COLO668 (cell line): ENCODE measurements around the gene MYO16.
"Not testable (repeated sequence)": the region's sequence is repeated elsewhere in the genome, so short reads cannot be mapped to it uniquely, and the experiment has no call there.

Experiments
- DNase-seq: peaks from one replicate; lab custom pipeline; 2025; ENCODE audit not compliant: unreplicated experiment; lab: John Stamatoyannopoulos, UW

MYO16 gene

DNA sequence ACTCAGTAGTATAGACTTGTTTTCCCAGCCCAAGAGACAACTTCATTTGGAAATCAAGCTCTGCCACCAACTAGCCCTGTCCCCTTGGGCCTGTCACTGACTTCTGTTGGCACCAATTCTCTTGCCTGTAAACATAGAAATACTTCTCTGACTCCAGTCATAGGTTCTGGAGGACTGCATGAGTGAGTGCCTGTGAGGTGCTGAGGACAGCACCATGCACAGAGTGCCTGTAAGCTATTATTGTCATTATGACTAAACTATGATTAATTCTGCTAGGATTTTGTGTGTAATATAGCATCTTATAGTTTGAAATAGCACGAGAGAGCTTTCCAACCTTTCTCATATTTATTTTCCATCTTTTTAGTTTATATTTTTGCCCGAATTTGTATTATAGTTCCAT, 247.9 kb downstream of the MYO16 start:
- DNase-seq = no peak

DNA sequence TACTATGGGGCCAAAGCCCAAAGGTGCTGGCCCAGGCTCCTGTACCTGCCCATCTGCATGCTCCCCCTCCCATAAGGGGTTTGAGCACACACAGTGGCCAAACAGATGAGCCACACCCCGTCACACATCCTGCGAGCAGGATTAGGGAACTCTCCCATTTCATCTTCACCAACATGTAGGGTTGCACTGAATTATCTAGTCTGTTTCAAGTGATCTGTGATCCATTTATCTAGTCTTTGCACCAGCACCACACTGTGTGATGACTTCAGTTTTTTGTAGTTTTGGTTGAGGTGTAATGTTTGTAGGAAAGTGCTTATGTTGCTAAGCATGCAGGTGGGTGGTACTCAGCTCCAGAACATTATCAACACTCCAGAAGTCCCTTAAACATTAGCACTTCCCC, 249.3 kb downstream of the MYO16 start:
- no peak for DNase-seq

DNA sequence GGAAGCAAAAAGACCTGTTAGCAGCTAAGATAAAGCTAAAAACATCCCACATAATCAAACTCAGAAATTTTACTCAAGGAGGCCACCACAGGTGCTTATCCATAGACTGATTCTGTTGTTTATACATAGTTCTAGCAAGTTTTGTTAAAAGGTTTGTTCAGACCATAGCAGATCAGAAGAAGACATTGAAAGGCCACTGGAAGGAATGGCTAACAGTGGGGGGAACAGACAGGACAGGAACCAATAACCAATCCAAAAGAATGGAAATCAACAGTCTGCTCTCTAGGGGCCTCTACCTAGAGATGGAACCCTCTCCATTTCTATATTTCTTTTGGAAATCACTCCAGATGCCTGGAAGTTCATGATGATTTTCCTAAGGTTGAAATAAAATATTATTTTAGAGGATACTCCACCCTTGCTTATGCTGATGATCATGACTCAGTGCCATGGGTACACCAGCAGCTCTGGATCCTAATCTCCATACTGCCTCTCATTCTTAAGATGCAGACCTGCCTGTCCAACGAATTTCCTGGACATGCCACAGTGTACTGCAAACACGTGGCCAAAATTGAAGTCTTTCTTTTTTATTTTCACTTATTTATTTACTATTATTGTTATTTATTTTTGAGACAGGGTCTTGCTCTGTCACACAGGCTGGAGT, 260.0 kb downstream of the MYO16 start:
- no peak for DNase-seq

DNA sequence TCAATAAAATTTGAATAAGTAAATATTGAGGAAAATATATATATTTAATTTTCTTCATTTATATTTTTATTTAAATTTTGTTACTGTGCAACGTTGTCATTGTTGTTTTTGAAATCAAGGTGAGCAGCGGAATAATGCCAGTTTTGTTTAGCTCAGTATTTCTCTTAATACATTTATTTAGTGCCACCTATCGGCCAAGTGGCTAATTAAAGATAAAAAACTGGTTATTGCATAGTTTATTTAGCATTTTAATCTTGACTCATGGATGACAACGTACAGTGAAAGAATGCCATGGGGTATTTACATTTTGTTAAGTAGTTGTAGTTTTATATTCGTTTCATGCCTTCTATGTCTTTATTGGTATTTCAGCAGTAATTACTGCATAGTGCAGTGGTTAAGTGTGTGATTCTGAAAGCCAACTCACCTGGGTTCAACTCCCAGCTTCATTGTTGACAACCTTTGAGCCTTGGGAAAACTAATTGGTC, 265.9 kb downstream of the MYO16 start:
- DNase-seq = no peak

DNA sequence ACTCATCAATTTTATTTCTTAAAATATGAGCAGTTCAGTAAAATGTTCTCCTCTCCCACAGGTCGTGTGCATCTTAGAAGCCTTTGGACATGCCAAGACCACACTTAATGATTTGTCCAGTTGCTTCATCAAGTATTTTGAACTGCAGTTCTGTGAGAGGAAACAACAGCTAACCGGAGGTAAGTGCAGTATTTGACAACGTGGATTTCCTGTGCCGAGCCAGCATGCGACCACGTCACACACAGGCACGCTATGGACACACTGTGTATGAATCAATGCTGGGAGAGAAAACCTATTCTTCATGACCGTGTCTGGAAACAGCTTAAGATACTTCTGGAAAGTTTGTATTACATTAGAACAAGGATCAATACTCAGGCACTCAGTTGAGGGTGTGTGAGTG, 268.5 kb downstream of the MYO16 start:
- DNase-seq = no peak

DNA sequence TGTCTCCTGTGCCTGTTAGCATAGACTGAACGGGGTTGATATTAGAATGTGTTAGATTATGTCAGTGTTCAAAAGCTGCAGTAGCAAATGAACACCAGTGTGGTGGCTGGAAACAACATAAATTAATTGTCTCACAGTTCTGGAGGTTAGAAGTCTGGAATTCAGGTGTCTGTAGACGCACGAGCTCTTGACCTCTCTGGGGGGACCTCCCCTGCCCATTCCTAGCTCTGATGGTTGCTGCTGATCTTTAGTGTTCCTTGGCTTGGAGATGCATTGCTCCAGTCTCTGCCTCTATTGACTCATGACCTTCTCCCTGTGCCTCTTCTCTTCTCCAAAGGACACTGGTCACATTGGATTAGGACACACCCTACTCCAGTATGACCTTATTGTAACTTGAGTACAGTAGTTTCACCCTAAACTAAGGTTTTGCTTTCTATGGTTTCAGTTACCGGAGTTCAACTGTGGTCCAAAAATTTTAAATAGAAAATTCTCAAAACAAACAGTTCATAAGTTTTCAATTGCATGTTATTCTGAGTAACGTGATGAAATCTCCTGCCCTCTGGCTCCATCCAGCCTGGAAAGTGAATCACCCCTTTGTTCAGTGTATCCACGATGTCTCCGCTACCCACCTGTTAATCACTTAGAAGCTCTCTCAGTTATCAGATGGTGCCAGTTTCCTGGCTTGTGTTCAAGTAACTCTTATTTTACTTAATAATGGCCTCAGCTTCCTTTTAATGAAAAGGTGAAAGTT, 273.2 kb downstream of the MYO16 start:
- DNase-seq = no peak

DNA sequence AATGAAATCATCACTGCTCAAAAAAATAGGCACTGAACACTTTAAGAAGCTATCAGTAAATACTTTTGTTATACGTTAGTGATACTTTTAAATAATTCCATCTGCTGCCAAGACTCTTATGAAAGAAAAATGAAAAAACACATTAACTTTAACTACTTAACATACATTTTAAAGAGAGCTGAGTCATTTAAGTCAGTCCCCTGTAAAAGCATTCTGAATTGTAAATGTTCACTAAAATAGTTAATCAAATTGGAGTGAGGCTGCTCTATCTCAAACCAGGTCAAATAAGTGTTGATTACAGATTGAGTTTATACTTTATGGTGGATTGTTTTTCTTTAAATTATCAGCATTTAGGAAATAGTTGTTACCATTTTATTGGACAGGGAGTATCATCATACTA, 274.2 kb downstream of the MYO16 start:
- DNase-seq = no peak

DNA sequence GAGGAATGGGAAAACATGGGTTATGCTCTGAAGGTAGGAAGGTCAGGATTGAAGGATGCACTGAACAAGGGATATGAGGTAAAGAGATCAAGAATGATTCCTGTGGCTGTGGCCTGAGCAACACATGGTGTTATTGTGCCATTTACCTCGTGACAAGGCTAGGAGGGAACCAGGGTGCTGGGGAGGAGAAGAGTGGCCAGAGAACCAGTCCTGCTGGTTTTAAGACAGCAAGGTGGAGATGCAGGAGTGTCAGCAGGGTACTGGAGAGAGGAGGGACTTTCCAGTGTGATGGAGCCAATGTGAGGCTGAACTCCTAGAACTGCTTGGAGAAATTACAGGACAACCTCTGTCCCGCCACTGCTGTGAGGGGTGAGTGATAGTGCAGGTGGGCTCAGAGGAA, 282.4 kb downstream of the MYO16 start:
- DNase-seq = no peak

DNA sequence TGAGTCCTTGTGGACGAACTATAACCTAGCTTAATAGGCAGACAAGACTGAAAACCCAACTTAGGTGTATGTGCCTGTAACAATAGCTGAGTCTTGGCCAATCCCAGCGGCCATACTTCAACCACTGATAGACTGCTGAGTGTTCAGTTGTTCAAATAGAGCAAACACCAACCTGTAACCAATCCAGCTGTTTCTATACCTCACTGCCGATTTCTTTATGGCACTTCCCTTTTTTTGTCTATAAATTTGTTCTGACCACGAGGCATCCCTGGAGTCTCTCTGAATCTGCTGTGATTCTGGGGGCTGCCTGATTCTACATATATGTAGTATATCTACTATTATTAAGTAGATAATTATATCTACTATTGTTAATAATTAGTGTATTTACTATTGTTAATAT, 284.3 kb downstream of the MYO16 start:
- DNase-seq = not testable (repeated sequence)

DNA sequence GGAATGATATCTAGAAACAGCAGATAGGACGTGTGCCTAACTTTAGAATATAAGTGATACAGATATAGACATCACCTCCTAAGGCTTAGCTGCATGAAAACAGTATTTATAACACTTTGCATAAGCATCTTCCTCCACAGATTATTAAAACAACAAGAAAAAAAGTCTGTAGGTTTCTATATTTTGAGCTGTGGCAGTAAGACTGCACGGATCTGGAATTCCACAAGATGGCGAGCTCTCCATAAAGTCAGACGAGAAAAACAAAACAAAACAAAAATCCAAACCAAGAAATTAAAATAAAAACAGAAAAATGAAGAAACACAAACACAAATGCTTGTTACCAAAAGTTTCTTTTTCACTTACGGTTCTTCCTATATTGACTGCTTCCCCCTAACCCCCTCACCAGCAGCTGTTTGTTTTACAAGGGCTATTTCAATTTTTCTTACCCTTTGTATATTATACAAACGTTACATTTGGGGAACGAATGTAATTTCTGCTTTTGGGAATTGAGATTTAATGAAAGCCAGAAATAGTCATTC, 285.8 kb downstream of the MYO16 start:
- DNase-seq = no peak

DNA sequence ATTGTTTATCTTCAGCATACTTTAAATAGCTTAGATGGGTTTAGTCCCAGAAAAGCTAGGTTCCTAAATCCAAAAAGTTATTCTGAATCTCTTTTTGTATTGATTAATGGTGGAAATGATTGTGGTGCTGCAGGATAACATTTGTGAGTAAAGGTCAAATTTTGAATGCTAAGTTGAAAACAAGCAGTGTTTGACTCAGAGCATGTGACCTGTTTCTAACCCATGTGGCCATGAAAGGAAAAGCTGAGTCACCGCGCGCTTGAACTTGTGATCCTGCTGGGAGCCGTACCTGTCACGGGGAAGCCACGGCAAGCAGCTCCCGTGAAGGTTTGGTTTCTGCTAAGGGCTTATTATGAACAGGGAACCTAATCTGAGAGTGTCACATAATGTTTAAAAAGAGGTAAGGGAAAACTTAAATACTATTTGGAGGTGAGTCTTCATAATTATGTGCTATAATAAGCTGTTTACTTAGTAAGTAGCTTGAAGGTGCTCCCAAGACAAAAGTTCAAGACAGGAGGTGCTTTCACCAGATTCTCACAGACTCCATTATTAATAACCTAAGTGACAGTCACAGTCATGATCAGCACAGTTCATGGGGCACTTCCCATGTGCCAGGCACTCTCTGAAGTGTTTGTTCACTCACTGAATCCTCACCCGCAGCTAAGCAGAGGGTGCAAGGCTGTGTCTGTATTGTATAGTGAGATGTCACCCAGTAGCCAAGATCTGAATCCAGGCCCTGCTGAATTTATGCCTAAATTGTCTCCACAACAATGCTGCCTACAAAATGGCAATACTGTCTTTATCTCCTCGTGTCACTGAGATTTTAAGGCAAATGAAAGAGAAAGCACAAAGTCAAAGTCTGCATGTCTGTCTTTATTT, 286.5 kb downstream of the MYO16 start:
- peak; percentile 77 for DNase-seq

DNA sequence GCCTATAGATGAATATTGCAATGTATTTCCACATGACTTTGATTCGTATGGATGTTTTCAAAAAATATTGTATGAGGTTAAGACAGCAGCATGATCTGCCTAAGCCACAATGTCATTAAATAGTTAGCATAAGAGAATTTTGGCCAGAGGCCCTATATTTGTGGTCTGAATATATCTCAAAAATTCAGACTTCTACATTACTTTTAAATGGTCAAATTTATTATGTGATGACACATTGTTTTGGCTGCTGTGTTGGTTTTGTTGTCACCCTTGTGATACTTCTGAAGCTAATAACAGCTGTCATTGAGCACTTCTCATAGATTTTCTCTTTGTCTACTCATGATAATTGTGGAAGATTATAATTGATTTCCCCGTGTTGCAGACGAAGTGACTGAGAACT, 288.2 kb downstream of the MYO16 start:
- DNase-seq = no peak

DNA sequence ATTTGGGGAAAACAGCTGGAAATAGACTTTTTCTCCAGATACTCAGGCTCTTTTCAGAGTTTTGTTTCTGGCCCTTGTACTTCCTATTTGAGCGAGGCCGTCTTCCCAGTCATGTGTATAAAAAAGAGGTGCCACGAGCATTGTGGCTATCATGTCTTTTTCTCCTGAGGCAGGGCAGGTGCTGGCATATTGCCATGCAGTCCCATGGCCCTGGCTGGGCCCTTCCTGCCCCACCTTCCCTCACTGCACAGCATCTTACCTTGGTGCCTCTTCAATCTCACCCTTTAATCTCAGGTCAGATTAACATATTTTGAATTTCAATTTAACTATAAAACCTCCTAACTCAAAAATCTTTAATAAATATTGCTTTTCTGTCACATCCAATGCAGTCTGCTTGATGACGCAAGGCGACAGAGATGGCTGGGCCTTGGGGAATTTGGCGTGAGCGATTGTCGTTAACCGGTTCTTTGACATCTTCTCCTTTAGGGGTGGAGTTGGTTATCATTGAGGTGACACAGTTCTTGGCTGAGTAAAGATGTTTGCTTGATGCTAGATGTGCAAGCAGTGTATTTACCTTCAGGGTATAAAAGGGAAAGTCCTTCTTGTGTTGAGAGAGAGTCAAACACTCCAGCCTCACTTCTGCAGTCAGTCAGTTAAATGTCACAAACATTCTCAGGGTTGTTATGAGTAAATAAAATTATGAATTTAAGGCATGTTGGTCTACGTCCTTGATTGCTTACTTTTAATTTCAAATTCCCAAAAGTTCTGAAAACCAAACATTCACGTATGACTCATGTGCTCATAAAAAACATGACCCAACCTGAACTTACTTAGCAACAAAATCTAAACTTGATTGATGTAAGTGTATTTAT, 289.9 kb downstream of the MYO16 start:
- DNase-seq = no peak

DNA sequence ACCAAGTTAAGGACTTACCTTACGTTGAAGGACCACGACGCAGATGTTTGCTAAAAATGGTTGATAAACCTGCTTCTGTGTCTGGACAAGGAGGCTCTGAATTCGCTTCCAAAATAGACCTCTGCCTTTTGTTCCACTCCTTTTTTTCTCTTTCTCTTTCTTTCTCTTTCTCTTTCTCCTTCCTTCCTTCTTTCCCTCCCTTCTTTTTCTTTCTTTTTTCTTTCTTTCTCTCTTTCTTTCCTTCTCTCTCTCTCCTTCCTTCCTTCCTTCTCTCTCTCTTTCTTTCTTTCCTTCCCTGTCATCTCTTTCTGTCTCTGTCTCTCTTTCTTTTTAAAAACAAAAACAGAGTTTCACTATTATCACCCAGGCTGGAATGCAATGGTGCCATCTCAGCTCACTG, 290.7 kb downstream of the MYO16 start:
- no peak for DNase-seq

DNA sequence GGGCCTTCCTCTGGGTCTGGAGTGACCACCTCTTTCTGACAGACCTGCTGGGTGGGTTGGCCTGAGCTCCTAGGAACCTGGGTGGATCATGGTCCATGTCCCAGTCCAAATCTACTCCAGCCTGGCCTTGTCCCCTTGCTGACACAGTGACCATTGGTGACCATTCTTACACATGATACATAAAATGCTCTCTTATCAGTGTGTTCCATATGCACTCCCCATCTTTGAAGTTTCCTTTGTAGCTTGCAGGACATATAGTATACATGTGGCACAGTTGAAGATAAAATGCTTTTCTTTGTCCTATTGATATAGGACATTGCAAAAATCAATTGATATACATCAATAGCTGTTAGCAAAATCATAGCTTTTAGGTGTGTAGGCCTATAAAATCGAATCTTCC, 291.8 kb downstream of the MYO16 start:
- no peak for DNase-seq

DNA sequence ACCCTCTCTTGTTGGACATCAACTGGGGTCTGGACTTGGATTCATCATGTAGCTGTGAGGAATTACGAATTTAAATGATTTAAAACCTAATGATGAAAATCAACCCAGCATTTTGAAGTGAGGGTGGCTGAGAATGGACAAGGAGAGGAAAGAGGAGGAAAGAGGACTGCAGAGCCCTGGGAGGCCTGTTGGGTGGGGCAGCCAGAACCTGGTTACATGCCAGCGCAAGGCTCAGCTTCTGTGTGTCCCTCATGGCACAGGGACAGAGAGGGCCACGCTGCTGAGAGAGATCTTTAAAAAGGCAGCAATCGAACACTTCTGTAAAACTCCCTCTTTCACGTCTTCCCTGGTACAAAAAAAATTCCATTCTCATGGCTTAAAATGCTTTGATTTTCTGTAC, 292.7 kb downstream of the MYO16 start:
- no peak for DNase-seq

DNA sequence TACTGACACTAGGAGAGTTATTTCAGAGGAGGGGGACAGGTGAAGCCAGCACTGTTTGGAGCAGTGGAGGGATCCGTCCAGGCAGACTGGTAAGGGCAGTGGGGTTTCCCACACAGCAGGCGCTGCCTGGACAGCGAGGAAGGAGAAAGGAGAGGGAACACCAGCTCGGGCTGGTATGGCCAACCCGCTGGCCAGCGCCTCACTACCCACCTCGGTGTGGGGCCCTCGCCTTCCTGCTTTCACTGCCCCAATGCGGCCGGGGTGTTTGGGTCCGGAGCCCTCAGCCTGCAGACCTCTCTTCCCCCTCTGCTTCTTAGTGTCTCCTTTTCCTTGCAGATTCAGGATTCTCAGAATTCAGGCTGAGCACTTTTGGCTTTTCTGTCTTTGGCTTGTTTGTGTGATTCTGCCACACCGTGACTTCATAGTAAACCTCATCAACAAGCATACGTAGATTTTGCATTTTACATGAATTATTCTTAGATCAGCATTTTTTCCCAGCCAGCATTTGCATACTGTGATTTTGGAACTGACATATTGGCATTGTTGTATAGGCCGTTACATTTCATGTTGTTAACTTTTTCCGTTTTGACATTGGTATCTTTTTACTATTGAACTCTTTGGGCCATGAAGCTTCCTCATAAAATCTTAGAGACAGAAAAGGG, 294.1 kb downstream of the MYO16 start:
- no peak for DNase-seq

DNA sequence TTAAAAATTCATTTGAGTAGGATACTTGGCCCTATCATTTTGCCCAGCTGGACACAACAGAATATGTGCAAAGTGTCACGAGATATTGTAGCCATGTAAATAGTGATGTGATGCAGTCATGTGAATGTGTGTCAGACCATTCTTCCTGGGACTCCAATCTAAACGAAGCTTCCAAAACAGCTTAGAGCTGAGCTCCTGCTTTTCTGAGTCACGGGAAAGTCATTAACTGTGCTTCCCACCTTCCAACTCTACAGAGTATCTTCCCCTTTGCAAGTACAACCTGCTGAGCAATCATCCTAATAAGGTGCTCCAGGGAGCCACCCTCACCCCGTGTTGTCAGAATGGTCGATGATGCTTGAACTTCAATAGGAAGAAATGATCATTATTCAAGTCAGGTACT, 294.7 kb downstream of the MYO16 start:
- DNase-seq = no peak

DNA sequence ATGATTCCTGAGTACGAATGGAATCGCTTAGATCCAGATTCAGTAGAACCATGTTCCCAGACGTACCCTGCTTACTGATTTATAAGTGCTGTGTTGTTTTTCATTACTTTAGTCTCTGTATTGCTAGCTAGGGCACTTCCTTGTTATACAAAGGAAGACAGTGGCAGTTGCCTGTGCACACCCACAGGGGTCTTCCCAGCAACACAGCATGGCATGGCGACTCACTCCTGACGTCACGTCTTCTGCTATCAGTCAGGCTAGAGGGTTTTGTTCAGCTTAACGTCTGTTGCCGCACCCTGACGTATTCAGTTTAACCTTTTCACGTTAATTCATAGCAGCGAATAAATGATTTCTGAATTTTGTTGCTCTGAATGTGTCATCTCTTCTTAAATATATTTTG, 295.1 kb downstream of the MYO16 start:
- no peak for DNase-seq

DNA sequence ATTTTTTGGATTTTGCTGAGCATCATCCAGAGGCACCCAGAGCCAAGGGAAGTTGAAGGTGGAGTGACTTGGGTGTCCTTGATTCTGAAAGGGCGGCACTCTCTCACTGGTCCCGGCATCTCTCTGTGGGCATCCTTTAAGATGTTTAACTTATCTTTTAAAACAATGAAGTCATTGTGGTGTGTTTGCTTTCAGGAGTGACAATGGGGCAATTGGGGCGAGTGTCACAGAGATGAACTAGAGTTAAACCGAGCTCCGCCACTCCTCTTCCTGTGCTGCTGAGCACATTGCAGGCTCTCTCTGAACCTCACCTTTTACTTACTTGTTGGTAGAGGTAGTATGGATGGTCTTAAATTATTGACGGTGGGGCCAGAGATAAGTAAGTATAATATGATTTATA, 295.7 kb downstream of the MYO16 start:
- DNase-seq = no peak
